Renal cortex interstitium (tissue), 11 donors: ENCODE data around the gene COL4A2. TPM values are rescaled to one million over a fixed set of nuclear protein-coding genes. Genes with fewer than 3 reads are reported as not detected.
"Not testable (repeated sequence)": the region's sequence is repeated elsewhere in the genome, so short reads cannot be mapped to it uniquely, and the experiment has no call there.

Experiments used
- DNase-seq, 11 donors: peaks; one replicate each; pipeline ENCODE4 v3.0.0-alpha.2; 2013; ENCODE audit warnings: low read depth in 9 of 11, low spot score in 4 of 11; ENCODE audit errors: extremely low read depth in 1 of 11
- polyA plus RNA-seq, 3 donors: library from polyadenylated mRNA; unstranded; fragments of 120-200 nt; gene quantifications; one replicate each; pipeline ENCODE4 v1.2.1, GENCODE V29; 2013; ENCODE audit not compliant: insufficient read length in 3 of 3

The COL4A2 gene
- polyA plus RNA-seq, 3 donors = 422 to 524 (median 515) TPM

DNA sequence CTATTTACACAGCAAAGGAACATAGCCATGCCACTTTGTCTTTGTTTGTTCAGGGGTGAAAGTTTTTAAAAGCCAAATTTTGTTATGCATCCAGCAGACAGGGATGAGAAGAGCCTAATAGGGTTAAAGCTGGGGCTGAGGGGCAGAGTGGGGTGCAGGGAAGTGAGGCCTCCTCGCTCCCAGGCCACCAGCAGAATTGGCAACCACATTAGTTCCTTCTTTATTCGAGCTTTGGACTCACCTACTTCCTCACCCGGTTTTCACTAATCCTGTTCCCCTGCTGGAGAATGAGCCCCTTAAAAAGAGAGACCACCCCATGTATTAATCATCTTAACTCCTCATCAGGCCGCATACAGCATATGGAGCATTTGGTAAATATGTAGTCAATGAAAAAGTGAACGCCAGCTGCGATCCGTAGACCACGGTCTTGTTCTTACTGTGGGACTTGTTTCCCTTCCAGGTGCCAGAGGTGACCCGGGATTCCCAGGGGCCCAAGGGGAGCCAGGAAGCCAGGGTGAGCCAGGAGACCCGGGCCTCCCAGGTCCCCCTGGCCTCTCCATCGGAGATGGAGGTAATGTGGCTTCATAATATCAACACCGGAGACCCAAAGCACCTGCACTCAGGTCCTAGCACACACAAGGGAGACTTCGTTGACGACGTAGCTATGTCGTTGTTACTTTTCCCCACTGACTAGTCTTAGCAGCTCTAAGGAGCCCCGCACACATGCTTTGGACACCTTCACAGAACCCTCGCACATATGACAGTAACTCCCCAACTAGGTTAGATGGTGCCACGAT lies 142.3 kb downstream of the COL4A2 start:
- no peak for DNase-seq

DNA sequence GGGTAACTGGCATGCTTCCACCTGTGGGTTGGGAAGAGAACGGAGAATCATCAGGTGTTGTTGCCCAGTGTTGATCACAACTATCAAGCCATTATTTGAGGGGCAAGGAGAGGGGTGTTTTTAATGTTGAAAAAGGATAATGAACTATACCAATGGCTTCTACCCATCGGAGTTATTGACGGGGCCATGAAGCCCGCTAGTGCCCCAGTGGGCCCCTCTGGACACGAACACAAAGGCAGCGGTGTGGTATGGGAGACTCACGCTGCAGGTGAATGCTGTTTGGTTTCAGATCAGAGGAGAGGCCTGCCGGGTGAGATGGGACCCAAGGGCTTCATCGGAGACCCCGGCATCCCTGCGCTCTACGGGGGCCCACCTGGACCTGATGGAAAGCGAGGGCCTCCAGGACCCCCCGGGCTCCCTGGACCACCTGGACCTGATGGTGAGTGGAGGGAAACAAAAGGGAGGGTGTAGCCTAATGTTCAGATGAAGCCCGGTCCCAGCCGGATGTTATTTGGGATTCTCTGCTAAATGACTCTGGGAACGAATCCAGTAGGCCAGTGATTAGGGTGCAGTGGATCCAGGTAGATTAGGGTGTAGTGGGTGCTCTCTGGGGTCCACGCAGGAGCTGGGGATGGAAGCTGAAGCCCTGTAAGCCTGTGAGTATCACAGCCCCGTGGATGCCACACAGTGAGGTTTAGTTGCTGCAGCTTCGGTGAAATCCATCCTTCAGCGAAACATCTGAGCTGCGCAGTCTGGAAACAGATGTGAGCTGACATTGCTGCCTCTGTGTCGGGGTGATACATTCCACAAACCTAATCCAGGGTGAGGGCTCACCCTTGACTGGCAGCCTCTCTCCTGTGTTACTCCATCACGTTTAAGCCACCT lies 143.2 kb downstream of the COL4A2 start:
- DNase-seq = no peak

DNA sequence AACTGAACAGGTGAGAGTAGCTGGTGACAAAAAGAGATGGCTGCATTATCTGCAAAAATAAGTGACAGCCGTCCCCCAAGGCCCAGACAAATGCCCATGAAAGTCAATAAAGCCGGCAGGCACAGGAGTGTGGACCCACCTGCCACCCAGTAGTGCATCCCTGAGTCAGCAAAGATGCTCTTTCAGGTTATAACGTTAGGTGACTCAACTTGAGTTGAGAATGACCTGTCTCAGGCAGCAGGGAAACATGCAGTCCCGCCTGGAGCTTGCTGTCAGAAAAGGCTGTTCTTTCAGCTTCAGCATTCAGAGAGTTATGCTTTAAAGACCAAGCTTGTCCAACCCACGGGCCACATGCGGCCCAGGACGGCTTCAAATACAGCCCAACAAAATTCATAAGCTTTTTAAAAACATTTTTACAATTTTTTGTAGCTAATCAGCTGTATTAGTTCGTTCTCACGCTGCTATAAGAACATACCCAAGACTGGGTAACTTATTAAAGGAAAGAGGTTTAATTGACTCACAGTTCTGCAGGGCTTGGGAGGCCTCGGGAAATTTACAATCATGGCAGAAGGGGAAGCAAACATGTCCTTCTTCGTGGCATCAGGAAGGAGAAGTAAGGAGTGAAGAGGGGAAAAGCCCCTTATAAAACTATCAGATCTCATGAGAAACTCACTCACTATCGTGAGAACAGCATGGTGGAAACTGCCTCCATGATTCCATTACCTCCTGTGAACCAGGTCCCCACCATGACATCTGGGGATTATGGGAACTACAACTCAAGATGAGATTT lies 144.1 kb downstream of the COL4A2 start:
- DNase-seq = no peak

DNA sequence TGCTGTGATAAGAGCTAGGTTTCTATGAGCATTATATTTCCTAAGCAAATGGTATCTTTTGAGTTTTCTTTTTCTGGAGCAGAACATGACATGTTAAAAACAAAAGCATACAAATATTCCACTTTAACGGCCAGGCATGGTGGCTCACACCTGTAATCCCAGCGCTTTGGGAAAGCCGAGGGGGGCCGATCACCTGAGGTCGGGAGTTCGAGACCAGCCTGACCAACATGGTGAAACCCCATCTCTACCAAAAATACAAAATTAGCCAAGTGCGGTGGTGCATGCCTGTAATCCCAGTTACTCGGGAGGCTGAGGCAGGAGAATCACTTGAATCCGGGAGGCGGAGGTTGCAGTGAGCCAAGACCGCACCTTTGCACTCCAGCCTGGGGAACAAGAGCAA lies 146.0 kb downstream of the COL4A2 start:
- DNase-seq = not testable (repeated sequence)

DNA sequence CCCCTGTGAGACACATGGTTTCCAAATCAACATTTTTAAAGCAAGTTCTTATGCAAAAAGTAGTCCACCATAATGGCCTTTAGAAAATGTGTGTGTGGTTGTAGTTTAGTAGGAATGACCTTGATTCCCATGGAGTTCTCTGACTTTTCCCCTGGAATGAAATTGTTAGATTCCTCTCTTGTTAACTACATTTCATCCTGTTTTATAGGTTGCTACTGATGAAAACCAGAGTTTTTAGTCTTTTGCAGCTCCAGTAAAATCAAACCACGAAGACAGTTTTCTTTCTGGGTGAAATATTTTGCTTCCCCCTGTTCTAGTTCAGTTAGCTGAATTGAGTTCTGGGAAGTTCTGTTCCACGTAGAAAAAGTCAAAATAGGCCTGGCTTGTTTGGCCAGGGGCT lies 146.7 kb downstream of the COL4A2 start:
- no peak for DNase-seq

DNA sequence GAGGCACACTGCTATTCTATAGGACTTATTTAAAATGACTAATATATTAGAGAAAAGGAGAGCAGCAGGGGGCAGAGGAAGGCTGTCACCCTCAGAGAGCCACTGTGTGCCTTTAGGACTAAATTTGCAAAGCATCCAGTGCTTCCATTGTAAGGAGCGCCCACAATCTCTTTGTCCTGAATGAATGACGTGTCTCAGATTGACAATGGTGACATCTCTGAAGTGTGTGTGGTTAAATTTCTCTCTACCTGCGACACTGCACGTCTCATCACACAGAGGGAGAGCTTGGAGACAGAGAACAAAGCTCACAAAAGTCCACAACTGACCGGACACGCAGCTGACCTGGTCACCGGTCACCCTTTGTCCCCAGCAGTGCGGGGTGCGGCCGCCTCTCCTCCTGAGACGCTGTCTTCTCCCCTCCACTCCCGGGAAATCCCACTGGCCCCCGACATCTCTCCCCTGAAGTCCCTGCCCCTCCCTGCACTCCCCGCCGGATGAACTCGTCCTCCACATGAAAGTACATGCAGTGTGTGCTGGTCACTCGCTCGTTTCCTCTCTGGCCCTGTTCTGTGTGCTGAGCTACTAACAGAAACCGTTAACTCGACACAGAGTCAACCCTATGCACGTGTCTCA lies 147.3 kb downstream of the COL4A2 start:
- DNase-seq = no peak

DNA sequence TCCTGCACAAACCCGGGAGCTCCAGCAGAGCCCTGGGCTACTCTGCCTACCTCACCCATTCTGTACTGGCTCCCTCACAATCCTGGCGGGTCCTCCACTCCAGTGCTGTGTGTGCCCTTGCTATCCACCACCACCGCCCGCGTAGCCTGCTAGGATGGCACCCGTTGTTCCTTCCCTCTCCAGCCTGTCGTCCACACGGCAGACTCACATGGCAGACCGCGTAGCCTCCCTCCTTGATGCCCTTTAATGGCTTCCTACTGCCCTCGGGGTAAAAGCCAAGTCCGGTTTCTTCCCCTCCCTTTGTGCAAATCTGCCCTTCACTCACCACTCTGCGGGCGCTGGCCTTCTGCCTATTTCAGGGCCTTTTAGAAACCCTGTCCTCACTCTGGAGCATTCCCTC lies 147.9 kb downstream of the COL4A2 start:
- no peak for DNase-seq

DNA sequence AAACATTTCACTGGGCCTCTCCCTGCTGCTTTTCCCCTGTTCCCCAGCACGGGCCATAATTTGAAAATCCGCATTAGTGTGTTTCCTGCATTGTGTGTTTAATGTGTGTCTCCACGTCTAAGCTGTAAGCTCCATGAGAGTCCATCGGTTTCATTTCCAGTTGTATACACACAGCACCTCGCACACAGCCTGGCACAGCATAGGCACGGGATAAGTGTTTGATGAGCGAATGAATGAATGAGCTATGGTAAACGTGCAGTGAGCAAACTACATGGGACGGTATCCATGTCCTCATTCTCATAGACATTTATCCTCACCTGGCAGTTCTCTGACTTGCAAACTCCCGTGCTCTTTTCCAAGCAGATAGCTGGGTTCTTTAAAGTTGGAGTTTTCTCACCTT lies 148.4 kb downstream of the COL4A2 start:
- DNase-seq = no peak

DNA sequence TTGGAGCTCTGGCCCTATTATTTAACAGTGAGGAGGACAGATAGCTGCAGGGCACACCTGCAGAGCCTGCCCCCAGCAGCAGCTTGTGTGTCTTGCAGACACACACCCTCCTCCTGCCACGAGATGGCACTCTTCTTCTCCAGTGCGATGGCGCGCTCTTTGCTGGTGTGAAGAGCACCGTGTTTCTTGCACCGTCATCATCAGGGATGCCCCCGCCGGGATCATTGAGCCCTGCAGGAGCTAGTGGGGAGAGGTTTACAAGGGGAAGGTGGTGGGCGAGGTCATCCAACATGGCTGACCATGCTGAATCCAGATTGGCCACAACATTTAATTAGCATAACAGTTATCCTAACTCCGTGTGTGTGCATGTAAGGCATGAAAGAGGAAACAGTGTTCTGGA lies 148.9 kb downstream of the COL4A2 start:
- peak in 8 of 11 donors; percentile 37 to 67 (median 61) for DNase-seq

DNA sequence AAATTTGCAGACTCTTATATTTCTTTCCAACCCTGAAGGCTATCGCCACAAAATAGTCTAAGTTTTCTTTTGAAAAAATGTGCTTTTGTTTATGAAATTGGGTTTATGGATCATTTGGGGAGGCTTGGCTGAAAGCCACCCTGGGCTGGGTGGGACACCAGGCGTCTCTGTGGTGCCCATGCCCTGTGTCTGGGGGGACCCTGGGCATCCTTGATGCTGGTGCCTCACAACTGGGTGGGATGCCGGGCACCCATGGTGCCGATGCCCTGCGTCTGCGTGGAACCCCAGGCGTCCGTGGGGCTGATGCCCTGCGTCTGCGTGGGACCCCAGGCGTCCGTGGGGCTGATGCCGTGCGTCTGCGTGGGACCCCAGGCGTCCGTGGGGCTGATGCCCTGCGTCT lies 149.5 kb downstream of the COL4A2 start:
- no peak for DNase-seq

DNA sequence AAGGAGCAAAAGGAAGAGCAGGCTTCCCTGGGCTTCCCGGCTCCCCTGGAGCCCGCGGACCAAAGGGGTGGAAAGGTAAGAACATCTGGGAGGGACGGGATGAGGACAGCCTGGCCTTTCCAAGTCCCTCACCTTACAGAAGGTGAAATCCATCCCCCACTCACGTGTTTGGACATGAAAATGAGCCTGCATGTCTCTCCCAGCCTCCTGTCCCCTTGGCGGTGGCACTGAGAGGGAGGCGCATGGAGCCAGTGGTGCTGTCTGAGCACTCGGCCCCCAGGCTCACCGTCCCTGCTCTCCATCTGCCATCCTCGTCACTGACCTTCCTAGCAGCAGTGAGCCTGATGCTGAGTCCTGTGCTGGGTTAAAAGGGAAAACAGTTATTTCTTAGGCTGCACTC lies 150.3 kb downstream of the COL4A2 start:
- no peak for DNase-seq

DNA sequence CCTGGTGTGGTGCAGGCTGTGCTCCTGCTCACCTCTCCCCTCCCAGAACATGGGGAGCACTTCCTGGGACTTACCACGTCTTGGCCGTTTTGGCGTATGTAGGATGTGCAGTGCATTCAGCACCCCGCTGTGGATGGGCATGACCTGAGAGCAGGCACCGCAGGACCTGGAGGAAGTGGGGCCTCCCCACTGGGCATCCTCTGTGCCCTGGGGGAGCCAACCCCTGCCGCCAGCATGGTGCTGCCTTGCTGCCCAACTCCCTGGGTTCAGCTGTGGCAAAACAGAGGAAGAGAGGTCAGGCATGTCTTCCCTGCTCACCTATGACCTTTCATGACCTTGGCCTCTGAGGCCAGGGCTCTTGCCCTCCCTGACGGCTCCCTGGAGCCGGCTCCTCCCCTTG lies 150.9 kb downstream of the COL4A2 start:
- no peak for DNase-seq

DNA sequence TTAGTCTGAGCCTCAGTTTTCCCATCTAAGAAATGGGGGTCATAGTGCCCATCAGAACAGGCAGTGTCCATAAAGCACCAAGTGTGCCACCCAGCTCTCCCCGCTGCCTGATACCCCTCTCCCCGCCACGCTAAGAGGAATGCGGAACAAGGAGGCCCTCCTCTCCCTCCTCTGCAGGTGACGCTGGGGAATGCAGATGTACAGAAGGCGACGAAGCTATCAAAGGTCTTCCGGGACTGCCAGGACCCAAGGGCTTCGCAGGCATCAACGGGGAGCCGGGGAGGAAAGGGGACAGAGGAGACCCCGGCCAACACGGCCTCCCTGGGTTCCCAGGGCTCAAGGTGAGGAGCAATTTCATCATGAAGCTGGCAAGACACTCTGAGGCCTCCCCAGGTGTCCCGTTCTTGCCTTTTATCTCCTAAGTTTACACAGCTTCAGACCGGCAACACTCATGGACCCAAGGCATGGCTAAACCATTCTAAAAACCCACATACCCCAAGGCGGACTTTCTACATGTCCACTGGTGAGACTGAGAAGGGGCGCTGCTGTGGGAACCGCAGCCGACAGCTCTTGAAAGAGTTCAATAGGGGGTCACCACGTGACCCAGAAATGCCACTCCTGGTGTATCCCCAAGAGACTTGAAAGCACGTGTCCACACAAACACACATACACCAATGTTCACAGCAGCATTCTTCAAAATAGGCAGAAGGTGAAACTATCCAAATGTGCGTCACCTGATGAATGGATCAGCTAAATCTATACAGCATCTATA lies 151.7 kb downstream of the COL4A2 start:
- DNase-seq = no peak

DNA sequence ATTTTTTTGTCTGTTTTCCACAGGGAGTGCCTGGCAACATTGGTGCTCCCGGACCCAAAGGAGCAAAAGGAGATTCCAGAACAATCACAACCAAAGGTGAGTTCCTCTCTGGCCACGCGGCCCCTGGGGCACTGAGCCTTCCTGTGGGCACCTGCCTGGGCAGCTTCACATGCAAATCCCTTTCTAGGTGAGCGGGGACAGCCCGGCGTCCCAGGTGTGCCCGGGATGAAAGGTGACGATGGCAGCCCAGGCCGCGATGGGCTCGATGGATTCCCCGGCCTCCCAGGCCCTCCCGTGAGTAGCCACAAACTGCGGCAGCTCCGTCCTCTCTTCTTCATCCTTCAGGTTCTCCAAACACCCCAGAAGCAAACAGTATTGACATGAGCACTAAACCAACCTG lies 155.0 kb downstream of the COL4A2 start:
- no peak for DNase-seq

DNA sequence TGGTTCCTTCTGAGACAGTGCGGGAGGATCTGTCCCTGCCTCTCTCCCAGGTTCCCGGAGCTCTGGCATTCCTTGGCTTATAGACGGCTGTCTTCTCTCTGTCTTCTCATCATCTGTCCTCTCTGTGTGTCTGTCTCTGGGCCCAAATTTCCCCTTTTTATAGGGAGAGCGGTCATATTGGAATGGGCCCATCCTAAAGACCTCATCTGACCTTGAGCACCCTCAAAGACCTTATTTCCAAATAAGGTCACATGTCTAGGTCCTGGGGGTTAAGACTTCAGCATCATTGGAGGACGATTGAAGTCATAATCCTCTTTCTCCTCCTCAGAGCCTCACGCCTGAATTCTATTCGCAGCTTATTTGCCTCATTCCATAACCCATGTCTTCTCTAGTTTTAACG lies 156.1 kb downstream of the COL4A2 start:
- no peak for DNase-seq

DNA sequence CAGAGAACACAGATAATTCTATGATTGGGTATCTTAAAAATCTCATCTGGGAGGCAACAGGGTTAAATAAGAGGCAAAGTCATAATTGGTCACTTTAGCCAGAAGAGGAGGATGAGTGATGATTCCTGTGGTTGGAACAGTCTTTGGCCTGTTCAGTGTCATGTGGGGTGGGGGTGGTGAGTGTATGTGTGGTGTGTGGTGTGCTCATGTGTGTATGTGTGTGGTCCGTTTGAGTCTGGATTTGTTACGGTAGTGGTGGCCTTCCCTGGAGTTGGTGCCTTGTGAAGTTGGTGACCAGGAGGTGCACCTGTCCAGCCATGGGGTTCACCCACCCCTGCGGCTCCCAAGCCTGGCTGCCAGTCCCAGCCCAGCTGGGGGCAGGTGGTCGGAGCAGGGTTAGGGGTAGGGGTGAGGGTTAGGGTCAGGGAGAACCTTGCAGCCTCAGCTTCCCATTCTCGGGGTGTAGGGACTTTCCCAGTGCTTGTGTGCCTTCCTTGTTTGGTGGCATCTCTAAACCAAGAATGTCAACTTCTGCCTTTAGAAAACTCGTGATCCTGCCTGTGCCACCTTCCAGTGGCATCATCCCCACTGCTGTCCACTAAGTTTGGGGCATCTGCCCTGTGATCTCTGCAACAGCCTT lies 156.9 kb downstream of the COL4A2 start:
- DNase-seq = no peak

DNA sequence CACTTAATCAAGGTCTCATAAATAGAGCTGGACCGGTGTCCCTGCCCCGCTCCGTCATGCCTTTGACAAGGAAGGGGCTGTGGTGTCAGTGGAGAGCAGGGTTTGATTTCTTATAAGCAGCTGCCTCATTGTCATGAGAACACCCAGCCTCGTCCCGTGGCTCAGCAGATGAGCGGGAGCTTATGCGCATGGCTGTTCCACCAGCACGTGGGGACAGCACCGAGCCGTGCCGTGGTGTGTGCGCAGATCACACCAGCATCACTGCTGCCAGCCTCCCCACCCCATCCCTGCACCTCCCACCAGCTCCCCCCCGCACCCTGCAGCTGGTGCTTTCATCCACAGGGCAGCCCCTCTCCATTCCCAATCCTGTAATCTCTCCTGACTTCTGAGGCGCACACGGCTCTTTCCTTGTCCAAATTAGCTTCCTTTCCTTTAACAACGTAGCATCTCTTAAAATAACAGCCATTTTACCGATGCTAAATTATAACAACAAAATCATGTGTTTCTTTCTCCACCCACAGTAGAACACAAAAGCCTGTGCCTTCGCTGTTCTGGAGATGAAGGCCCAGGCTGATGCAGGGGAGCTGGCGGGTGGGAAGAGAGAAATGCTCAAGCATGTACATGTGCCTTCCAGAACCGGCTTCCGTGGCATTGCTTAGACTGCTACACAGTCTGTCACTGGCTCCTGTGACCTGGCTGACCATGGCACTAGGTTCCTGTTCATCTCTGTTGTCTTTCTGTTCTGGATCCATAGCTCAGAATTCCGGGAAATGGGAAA lies 157.7 kb downstream of the COL4A2 start:
- DNase-seq = no peak
